Activated CD8-positive, alpha-beta memory T cell treated with anti-CD3 and anti-CD28 coated beads, Interleukin-2, amount 10 ng/mL, durations not matched to agents 7 days and 5 days (primary cell): Measurements from ENCODE around the gene SLC9A5. TPM values are rescaled to one million over a fixed set of nuclear protein-coding genes. Genes with fewer than 3 reads are reported as not detected.

Experiments used
- ATAC-seq: fragments of 150-1000 bp; cut with Tn5 transposase; one replicate; pipeline ENCODE4 v1.10.0; 2021; ENCODE audit warnings: moderate library complexity
- CTCF ChIA-PET: fragments of 350-600 bp; sonication (Branson Sonifier 250); formaldehyde crosslinking; loops from one replicate; lab custom pipeline; 2021; ENCODE audit warnings: antibody characterized with exemption; lab: Charles Lee
- DNase-seq: peaks from one replicate; pipeline ENCODE4 v3.0.0-alpha.2; 2020
- H3K27ac Mint-ChIP-seq: one replicate; pipeline ENCODE4 v1.8.0; 2021; ENCODE audit warnings: mild to moderate bottlenecking, mixed read lengths
- H3K27me3 Mint-ChIP-seq: one replicate; pipeline ENCODE4 v1.8.0; 2021; ENCODE audit warnings: mixed read lengths
- H3K36me3 Mint-ChIP-seq: one replicate; pipeline ENCODE4 v1.8.0; 2021; ENCODE audit warnings: mild to moderate bottlenecking, mixed read lengths
- H3K4me1 Mint-ChIP-seq: one replicate; pipeline ENCODE4 v1.8.0; 2021; ENCODE audit warnings: mixed read lengths
- H3K4me3 Mint-ChIP-seq: one replicate; pipeline ENCODE4 v1.8.0; 2021; ENCODE audit warnings: mild to moderate bottlenecking, moderate library complexity, mixed read lengths
- H3K9me3 Mint-ChIP-seq: one replicate; pipeline ENCODE4 v1.8.0; 2022; ENCODE audit warnings: low read depth, mixed read lengths
- total RNA-seq, 2 experiments: library from RNA; stranded (reverse); gene quantifications; one replicate each; pipeline ENCODE4 v1.2.3, GENCODE V29; 2021

Gene SLC9A5
- total RNA-seq, 2 experiments from 2014 or later = 5.4 to 6.2 TPM

DNA sequence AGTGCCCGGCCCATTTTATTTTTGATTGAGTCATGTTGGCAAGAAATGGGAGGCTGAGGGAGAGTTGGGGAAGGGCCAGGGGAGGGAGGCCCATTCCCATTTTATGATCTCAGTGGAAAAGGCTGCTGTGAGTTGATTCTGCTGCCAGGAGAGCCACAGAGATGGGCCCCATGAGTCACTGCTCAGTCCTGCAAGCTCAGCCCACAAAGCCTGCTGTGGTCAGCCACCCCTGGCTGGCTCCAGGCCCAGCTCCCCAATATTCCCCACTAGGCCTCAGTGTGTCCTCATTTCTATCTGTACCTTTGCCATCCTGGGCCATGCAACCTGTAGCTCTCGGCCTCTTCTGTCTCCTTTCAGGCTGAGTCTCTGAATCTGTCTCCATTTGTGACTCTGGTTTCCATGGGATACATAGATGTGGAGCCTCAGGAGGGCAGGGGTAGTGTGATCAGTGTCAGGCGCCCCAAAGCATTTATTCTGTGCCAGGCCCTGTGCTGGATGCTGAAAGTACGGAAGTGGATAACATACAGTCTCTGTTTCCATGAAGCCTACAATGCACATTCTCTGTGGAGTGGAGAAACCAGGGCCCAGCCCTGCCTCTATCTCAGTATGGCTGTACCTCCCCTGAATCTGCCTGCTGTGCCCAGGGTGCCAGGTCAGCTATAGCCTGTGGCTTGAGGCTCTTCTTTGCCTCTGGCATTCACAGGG is 28.7 kb downstream of the SLC9A5 start:
- Mint-ChIP-seq H3K4me3 (peak overlapping the region; percentile 24), H3K9me3 (no peaks in the 10 kb centered on the region), H3K36me3 (peaks cover 9% of the 10 kb centered on the region), H3K27ac (peak overlapping the region; percentile 67), H3K27me3 (no peaks in the 10 kb centered on the region), H3K4me1 (peaks cover 19% of the 10 kb centered on the region)
- DNase-seq (no peak), ATAC-seq (no peak)
- CTCF ChIA-PET = interaction anchor here (0.7 to 4.7 kb wide), 12 partner anchors 15 to 184 kb away, joined by 3 to 18 read pairs (median 4); partner anchors contain the start of gene ZDHHC1

DNA sequence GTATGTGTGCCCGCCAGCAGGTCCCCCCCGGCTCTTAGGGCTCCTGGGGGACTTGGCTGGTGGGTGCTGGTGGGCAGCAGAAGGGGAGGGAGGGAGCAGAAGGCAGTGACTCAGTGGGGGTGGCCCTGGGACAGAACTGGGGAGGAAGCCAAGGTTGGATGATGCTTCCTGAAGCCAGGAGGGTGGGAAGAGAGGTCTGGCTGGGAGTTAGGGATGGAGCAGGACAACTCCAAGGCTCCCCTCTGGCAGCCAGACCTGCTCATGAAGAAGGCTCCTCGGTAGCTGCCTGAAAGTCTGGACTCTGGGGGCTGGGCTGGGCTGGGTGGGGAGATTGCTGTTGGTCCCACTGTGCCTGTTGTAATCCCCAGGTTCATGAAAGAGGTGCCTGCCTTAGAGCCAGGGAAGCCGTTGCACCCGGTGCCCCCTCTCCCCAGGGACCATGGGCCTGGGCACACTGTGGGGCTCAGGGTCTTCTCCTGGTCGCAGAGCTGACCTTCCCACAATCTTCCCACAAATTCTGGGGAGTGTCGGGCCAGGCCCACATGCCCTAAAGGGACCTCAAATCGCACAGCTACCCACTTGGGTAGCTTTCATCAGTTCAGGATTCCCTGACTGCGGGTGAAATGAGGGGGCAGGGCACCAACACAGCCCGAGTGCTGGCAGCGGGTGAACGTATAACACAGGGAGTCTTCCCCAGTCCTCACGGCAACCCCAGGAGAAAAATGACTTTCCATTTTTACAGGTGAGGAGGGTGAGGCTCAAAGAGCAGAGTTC is 29.4 kb downstream of the SLC9A5 start:
- DNase-seq (no peak), ATAC-seq (no peak)
- peaks cover 19% of the 10 kb centered on the region for H3K4me1 Mint-ChIP-seq
- H3K4me3 Mint-ChIP-seq = peak overlapping the region; percentile 80
- CTCF ChIA-PET = interaction anchor here (0.5 to 4.7 kb wide), 30 partner anchors 8 to 383 kb away, joined by 3 to 18 read pairs (median 4); partner anchors contain the start of genes E2F4, KCTD19, LRRC36 and ZDHHC1
- H3K27ac Mint-ChIP-seq = peak overlapping the region; percentile 78
- H3K27me3 Mint-ChIP-seq = no peaks in the 10 kb centered on the region
- H3K9me3 Mint-ChIP-seq = no peaks in the 10 kb centered on the region
- peaks cover 9% of the 10 kb centered on the region for H3K36me3 Mint-ChIP-seq

DNA sequence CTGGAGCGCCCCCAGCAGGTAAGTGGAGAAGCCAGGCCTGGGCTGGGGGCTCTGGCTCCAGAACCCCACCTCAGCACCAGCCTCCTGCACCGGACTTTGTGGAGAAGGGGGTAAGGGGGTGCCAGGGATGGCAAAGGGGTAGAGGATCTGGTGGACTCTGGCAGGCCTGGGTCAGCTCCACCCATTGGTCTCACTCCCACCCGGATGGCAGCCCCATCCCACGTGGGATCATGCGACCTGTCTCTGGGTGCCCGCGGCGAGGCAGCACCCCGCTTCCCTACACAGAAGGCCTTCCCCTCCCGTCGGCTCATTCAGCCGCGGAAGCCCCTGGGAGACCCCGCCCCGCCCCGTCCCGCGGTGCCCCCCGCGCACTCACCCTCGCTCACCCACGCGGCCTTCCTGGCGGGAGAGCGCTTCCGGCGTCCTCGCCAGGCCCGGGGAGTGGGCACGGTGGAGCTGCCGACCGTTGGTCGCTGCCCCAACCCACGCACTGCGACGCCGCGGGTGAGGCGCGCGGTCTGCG is 30.1 kb downstream of the SLC9A5 start:
- Mint-ChIP-seq H3K4me3 (peak overlapping the region; percentile 80), H3K4me1 (peaks cover 19% of the 10 kb centered on the region), H3K27me3 (no peaks in the 10 kb centered on the region), H3K36me3 (peaks cover 7% of the 10 kb centered on the region), H3K27ac (peak overlapping the region; percentile 78), H3K9me3 (no peaks in the 10 kb centered on the region)
- peak; percentile 65 for ATAC-seq
- DNase-seq = peak; percentile 73
- CTCF ChIA-PET = interaction anchor here (0.5 to 4.7 kb wide), 29 partner anchors 9 to 384 kb away, joined by 3 to 18 read pairs (median 4); partner anchors contain the start of genes E2F4, KCTD19, LRRC36 and ZDHHC1

DNA sequence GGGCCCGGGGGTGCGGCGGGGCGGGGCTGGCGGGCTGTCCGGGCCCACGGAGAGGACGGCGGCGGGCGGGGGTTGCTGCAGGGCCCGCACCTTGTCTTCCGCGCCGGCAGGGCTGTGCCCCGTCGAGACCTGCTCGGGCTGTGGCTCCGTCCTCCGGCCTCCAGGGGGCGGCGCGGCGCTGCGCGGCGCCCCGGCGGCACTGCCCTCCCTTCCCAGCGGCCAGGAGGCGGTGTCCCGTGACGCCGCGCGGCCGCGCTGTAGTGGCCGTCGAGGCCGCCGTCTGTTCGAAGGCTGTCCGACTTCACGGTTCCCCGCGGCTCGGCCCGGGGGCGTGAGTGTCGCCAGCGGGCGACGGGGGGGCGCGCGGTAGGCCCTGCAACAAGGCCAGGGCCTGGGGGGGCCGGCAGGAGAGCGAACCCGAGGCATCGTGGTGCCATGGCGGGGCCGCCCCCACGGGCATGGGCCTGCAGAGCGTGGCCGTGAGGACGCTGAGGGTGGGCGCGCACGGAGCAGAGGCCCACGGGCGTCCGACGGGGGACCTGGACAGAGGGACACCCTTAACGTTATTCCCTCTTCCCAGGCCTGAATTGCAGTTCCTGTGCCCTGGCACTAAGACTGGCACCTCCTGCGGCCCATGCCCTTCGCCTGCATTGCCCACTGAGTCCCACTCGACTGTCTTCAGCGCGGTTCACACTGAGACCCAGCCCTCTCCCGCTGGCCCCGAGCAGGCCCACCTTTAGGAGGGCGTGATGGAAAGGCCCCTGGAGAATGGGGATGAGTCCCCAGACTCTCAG is 30.7 kb downstream of the SLC9A5 start, which contains the start of gene PLEKHG4:
Gene PLEKHG4, plus strand, starts transcription at position 237 of the 794 bp plus-strand sequence. Its CDS starts 513 bp downstream, at position 750.
- Mint-ChIP-seq H3K36me3 (peaks cover 7% of the 10 kb centered on the region), H3K4me3 (peak within 1 kb of the TSS; percentile 80), H3K9me3 (no peaks in the 10 kb centered on the region), H3K27ac (peak within 1 kb of the TSS; percentile 78), H3K27me3 (no peaks in the 10 kb centered on the region), H3K4me1 (peaks cover 19% of the 10 kb centered on the region)
- peak; percentile 97 for ATAC-seq
- peak; percentile 88 for DNase-seq
- CTCF ChIA-PET = interaction anchor here (0.8 to 4.7 kb wide), 18 partner anchors 9 to 440 kb away, joined by 3 to 18 read pairs (median 4); partner anchors contain the start of genes GFOD2, KCTD19 and LRRC36

GRCh38 chr16:67280090-67281015 is 31.6 kb downstream of the SLC9A5 start:
- Mint-ChIP-seq H3K9me3 (no peaks in the 10 kb centered on the region), H3K36me3 (peaks cover 6% of the 10 kb centered on the region), H3K4me3 (peak overlapping the region; percentile 51), H3K4me1 (peaks cover 19% of the 10 kb centered on the region), H3K27me3 (no peaks in the 10 kb centered on the region), H3K27ac (peak overlapping the region; percentile 45)
- DNase-seq (no peak), ATAC-seq (no peak)
- CTCF ChIA-PET = interaction anchor here (0.8 to 4.7 kb wide), 11 partner anchors 9 to 439 kb away, joined by 3 to 18 read pairs (median 3); partner anchors contain the start of genes GFOD2, SLC9A5, TPPP3 and ZDHHC1

DNA sequence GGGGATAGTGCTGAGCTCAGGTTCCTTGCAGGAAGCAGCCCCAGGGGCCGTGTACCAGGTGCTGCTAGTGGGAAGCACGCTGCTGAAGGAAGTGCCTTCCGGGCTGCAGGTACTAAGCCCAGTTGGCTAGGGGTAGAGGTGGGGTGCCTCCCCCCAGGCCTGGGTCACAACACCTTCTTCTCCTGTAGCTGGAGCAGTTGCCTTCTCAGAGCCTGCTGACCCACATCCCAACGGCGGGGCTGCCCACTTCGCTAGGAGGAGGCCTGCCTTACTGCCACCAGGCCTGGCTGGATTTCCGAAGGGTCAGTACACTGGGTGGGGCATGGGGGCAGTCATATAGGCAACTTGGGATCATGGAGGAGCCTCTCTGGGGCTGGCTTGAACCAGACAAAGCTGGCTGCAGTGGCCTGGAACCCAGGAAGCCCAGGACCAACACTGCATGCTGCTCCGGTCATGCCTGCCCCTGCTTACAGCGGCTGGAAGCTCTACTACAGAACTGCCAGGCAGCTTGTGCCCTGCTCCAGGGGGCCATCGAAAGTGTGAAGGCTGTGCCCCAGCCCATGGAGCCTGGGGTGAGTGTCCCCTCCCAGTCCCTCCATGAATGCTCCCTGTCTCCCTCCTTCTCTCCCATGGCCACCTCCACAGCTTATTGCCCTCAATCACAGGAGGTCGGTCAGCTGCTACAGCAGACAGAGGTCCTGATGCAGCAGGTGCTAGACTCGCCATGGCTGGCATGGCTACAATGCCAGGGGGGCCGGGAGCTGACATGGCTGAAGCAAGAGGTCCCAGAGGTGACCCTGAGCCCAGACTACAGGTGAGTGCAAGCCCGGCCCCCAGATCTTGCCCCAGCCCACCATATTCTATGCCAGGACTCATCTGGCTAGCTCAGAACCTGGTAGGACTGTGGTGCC is 33.0 kb downstream of the SLC9A5 start:
- no peak for DNase-seq
- Mint-ChIP-seq H3K36me3 (no peaks in the 10 kb centered on the region), H3K27ac (no peak overlapping the region), H3K27me3 (no peaks in the 10 kb centered on the region), H3K4me1 (peaks cover 14% of the 10 kb centered on the region), H3K9me3 (no peaks in the 10 kb centered on the region), H3K4me3 (no peak overlapping the region)
- no peak for ATAC-seq
- CTCF ChIA-PET = interaction anchor here (0.5 to 4.7 kb wide), 11 partner anchors 11 to 184 kb away, joined by 3 to 18 read pairs (median 3); partner anchors contain the start of genes SLC9A5, TPPP3 and ZDHHC1

DNA sequence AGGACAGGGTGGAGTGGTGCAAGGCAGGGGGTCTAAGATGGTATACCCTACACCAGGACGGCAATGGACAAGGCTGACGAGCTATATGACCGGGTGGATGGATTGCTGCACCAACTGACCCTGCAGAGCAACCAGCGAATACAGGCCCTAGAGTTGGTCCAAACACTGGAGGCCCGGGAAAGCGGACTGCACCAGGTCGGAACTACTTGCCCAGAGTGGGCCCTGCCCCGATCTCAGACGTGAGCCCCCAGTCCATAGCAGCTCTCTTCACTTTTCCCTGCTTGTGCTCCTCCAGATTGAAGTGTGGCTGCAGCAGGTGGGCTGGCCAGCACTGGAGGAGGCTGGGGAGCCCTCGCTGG is 33.6 kb downstream of the SLC9A5 start:
- ATAC-seq (no peak), DNase-seq (no peak)
- Mint-ChIP-seq H3K36me3 (no peaks in the 10 kb centered on the region), H3K4me1 (peaks cover 9% of the 10 kb centered on the region), H3K27me3 (no peaks in the 10 kb centered on the region), H3K9me3 (no peaks in the 10 kb centered on the region), H3K4me3 (no peak overlapping the region), H3K27ac (no peak overlapping the region)
- CTCF ChIA-PET = interaction anchor here (0.8 to 1.0 kb wide), 2 partner anchors 10 to 22 kb away, joined by 3 read pairs; no protein-coding TSS in a partner anchor

- H3K36me3 Mint-ChIP-seq = no peaks in the 10 kb centered on the region
- ATAC-seq (no peak), DNase-seq (no peak)
- no peaks in the 10 kb centered on the region for H3K9me3 Mint-ChIP-seq
- H3K27me3 Mint-ChIP-seq = no peaks in the 10 kb centered on the region
- peaks cover 3% of the 10 kb centered on the region for H3K4me1 Mint-ChIP-seq
- H3K4me3 Mint-ChIP-seq = no peak overlapping the region
- H3K27ac Mint-ChIP-seq = no peak overlapping the region
- CTCF ChIA-PET = interaction anchor here (0.8 to 0.9 kb wide), 2 partner anchors 56 to 165 kb away, joined by 3 to 4 read pairs; no protein-coding TSS in a partner anchor
These were observed 34.5 kb downstream of the SLC9A5 start for GRCh38 chr16:67283039-67283825.

- no peaks in the 10 kb centered on the region for H3K9me3 Mint-ChIP-seq
- no peaks in the 10 kb centered on the region for H3K4me1 Mint-ChIP-seq
- no peak overlapping the region for H3K27ac Mint-ChIP-seq
- no peak overlapping the region for H3K4me3 Mint-ChIP-seq
- no peaks in the 10 kb centered on the region for H3K27me3 Mint-ChIP-seq
- CTCF ChIA-PET = interaction anchor here (0.8 to 1.1 kb wide), 3 partner anchors 55 to 164 kb away, joined by 3 to 4 read pairs (median 3); no protein-coding TSS in a partner anchor
- ATAC-seq (no peak), DNase-seq (no peak)
- no peaks in the 10 kb centered on the region for H3K36me3 Mint-ChIP-seq
These were observed 35.2 kb downstream of the SLC9A5 start for GRCh38 chr16:67283826-67284555.
